Measurements from ENCODE around the gene PRDM15.

Gene PRDM15

GRCh38 chr21:41778930-41779600 lies 100.1 kb downstream of the PRDM15 start:
- DNase-seq (ENCODE audit: low spot score): no peak

GRCh38 chr21:41777951-41778815 lies 101.0 kb downstream of the PRDM15 start:
- no peak for DNase-seq (ENCODE audit: low spot score)

- DNase-seq (ENCODE audit: low spot score): no peak
Measured at GRCh38 chr21:41776778-41777177, 102.4 kb downstream of the PRDM15 start.

- no peak for DNase-seq (ENCODE audit: low spot score)
Measured at GRCh38 chr21:41775149-41775472, 104.0 kb downstream of the PRDM15 start.

- no peak for DNase-seq (ENCODE audit: low spot score)
Measured at GRCh38 chr21:41774467-41775148, 104.5 kb downstream of the PRDM15 start.

GRCh38 chr21:41772351-41773080 lies 106.6 kb downstream of the PRDM15 start:
- no peak for DNase-seq (ENCODE audit: low spot score)

- no peak for DNase-seq (ENCODE audit: low spot score)
Measured at GRCh38 chr21:41771625-41771945, 107.6 kb downstream of the PRDM15 start.

- no peak for DNase-seq (ENCODE audit: low spot score)
Measured at GRCh38 chr21:41770901-41771624, 108.1 kb downstream of the PRDM15 start.

GRCh38 chr21:41769933-41770332 lies 109.2 kb downstream of the PRDM15 start:
- DNase-seq (ENCODE audit: low spot score): no peak

GRCh38 chr21:41769521-41769920 lies 109.6 kb downstream of the PRDM15 start:
- DNase-seq (ENCODE audit: low spot score): no peak

- DNase-seq (ENCODE audit: low spot score): no peak
Measured at GRCh38 chr21:41769111-41769510, 110.0 kb downstream of the PRDM15 start.

- DNase-seq (ENCODE audit: low spot score): no peak
Measured at GRCh38 chr21:41768437-41769042, 110.6 kb downstream of the PRDM15 start.

- no peak for DNase-seq (ENCODE audit: low spot score)
Measured at GRCh38 chr21:41767606-41768436, 111.3 kb downstream of the PRDM15 start.

- DNase-seq (ENCODE audit: low spot score): no peak
Measured at GRCh38 chr21:41766883-41767605, 112.1 kb downstream of the PRDM15 start, which contains the start of gene RIPK4. Gene RIPK4, minus strand, starts transcription at chr21:41767052. Its CDS starts 11 bp downstream, at chr21:41767041.

- no peak for DNase-seq (ENCODE audit: low spot score)
Measured at GRCh38 chr21:41765973-41766882, 112.9 kb downstream of the PRDM15 start.

- no peak for DNase-seq (ENCODE audit: low spot score)
Measured at GRCh38 chr21:41765420-41765821, 113.7 kb downstream of the PRDM15 start.

- DNase-seq (ENCODE audit: low spot score): no peak
Measured at GRCh38 chr21:41764558-41765419, 114.4 kb downstream of the PRDM15 start.

GRCh38 chr21:41763996-41764395 lies 115.1 kb downstream of the PRDM15 start:
- no peak for DNase-seq (ENCODE audit: low spot score)
